ENCODE measurements around the gene CA10. TPM values are rescaled to one million over a fixed set of nuclear protein-coding genes. Genes with fewer than 3 reads are reported as not detected.
A peak's percentile ranks its signal among the peaks of the same experiment; 100 is the strongest.

Gene CA10
- total RNA-seq, 2 donors from 2014 or later, result not detected

DNA sequence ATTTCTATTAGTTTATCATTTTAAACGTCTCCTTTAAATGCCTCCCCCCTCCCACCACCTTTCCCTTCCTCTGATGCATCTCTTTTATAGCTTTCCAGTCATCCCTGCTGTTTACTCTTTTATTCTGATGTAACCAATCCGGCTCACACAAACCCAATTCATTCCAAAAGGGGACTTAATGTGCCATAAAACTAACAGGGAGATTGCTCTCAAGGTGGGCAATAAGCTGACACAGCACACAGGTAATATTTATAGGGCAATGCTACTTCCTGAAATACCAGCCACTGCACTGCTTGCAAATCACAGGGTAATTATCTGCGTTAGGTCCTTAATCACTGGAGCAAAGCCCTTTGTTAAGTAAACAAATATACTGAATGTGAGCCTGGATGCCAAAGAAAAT is 23.3 kb upstream of the CA10 start:
- Histone ChIP-seq H3K27ac (no peak overlapping the region), H3K4me3 (no peak overlapping the region), H3K27me3 (no peaks in the 10 kb centered on the region), H3K4me1 (no peaks in the 10 kb centered on the region), H3K36me3 (no peaks in the 10 kb centered on the region), H3K9me3 (no peaks in the 10 kb centered on the region)
- TF ChIP-seq, protein P1, sequence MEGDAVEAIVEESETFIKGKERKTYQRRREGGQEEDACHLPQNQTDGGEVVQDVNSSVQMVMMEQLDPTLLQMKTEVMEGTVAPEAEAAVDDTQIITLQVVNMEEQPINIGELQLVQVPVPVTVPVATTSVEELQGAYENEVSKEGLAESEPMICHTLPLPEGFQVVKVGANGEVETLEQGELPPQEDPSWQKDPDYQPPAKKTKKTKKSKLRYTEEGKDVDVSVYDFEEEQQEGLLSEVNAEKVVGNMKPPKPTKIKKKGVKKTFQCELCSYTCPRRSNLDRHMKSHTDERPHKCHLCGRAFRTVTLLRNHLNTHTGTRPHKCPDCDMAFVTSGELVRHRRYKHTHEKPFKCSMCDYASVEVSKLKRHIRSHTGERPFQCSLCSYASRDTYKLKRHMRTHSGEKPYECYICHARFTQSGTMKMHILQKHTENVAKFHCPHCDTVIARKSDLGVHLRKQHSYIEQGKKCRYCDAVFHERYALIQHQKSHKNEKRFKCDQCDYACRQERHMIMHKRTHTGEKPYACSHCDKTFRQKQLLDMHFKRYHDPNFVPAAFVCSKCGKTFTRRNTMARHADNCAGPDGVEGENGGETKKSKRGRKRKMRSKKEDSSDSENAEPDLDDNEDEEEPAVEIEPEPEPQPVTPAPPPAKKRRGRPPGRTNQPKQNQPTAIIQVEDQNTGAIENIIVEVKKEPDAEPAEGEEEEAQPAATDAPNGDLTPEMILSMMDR (IDR thresholded peaks at IDR 0.05), result no peak
- no peak for DNase-seq (ENCODE audit: low spot score)

GRCh38 chr17:52178012-52178411 is 19.5 kb upstream of the CA10 start:
- H3K4me3 ChIP-seq, result no peak overlapping the region
- no peaks in the 10 kb centered on the region for H3K36me3 ChIP-seq
- TF ChIP-seq, protein P1 (IDR thresholded peaks at IDR 0.05), result no peak
- no peaks in the 10 kb centered on the region for H3K27me3 ChIP-seq
- no peaks in the 10 kb centered on the region for H3K9me3 ChIP-seq
- DNase-seq (ENCODE audit: low spot score), result no peak
- no peaks in the 10 kb centered on the region for H3K4me1 ChIP-seq
- no peak overlapping the region for H3K27ac ChIP-seq

DNA sequence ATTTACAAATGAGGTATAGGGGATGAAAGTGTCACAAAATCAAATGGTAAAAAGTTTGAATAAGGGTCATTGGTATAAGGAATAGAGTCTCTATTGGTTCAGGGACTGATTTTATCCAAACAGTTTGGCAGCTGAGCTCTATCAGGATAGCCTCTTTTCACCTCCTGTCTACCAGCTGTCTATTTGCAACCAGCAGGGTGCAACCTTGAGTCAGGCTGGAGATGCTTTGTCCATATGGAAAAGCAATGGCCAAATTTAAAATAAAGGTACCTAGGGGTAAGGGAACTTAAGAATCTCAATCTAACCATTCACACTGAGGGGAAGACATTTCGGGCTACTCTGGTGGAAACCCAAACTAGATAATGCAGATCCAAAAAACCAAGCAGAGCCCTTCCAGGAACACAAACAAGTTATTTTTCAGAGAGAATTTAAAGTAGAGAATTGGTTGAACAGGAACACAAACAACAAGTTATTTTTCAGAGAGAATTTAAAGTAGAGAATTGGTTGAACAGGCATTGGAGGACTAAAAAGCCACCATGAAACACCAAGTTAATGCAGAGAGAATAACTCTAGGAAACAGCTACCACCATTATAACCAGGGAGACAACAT is 12.6 kb upstream of the CA10 start:
- no peaks in the 10 kb centered on the region for H3K4me1 ChIP-seq
- H3K9me3 ChIP-seq, result no peaks in the 10 kb centered on the region
- no peaks in the 10 kb centered on the region for H3K36me3 ChIP-seq
- H3K27ac ChIP-seq, result no peak overlapping the region
- H3K4me3 ChIP-seq, result no peak overlapping the region
- no peak for DNase-seq (ENCODE audit: low spot score)
- peaks cover 0 to 5% of the 10 kb centered on the region in 2 donors for H3K27me3 ChIP-seq
- TF ChIP-seq, protein P1 (IDR thresholded peaks at IDR 0.05), result peak in 1 of 2 donors; percentile 23

GRCh38 chr17:52160136-52160567 is 1.6 kb upstream of the CA10 start:
- H3K4me3 ChIP-seq, result no peak overlapping the region
- DNase-seq (ENCODE audit: low spot score), result no peak
- H3K9me3 ChIP-seq, result peaks cover 6 to 8% of the 10 kb centered on the region in 2 donors
- H3K27ac ChIP-seq, result no peak overlapping the region
- TF ChIP-seq, protein P1 (IDR thresholded peaks at IDR 0.05), result no peak
- peaks cover 4 to 17% of the 10 kb centered on the region in 2 donors for H3K27me3 ChIP-seq
- H3K4me1 ChIP-seq, result peaks cover 0 to 11% of the 10 kb centered on the region in 2 donors
- no peaks in the 10 kb centered on the region for H3K36me3 ChIP-seq

- Histone ChIP-seq H3K36me3 (no peaks in the 10 kb centered on the region), H3K27ac (no peak overlapping the region), H3K9me3 (peaks cover 6 to 8% of the 10 kb centered on the region in 2 donors), H3K4me1 (peaks cover 0 to 11% of the 10 kb centered on the region in 2 donors), H3K4me3 (no peak overlapping the region), H3K27me3 (peaks cover 4 to 17% of the 10 kb centered on the region in 2 donors)
- DNase-seq (ENCODE audit: low spot score), result no peak
- TF ChIP-seq, protein P1 (IDR thresholded peaks at IDR 0.05), result no peak
Measured at GRCh38 chr17:52159246-52160135, 977 bp upstream of the CA10 start.
